ENCODE data around the gene TMC7.
"Not testable (repeated sequence)": the region's sequence is repeated elsewhere in the genome, so short reads cannot be mapped to it uniquely, and the experiment has no call there.

The TMC7 gene

DNA sequence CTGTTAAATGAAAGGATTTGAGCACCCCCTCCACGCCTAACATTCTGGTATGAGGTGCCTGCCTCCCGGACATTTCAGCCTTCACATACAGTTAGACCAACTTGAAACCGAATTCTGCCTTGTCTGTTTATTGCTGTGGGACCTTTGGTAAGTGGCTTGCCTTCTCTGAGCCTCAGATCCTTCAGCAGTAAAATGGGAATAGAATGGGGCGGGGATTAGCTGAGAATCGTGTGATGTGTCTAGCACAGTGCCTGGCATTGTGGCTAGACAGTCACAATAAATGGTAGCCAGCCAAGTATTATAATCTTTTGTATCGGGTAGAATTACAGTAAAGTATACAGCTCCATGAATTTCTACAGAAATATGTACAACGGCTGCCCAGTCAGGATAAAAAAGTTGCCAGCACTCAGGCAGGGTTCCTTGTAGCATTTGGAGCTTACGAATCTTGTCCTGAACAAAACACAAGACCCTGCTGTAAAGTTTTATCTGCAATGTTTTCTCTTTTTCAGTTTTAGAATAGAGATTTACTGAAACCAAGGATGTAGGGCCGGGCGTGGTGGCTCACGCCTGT lies 786 bp downstream of the TMC7 start:
- DNase-seq: no peak

GRCh38 chr16:18985256-18985655 lies 1.5 kb downstream of the TMC7 start:
- DNase-seq: not testable (repeated sequence)

DNA sequence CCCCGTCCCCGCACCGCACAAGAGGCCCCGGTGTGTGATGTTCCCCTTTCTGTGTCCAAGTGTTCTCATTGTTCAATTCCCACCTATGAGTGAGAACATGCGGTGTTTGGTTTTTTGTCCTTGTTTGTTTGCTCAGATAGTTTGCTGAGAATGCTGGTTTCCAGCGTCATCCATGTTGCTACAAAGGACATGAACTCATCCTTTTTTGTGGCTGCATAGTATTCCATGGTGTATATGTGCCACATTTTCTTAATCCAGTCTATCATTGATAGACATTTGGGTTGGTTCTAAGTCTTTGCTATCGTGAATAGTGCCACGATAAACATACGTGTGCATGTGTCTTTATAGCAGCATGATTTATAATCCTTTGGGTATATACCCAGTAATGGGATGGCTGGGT lies 8.0 kb downstream of the TMC7 start:
- DNase-seq: not testable (repeated sequence)

- not testable (repeated sequence) for DNase-seq
These were observed 9.8 kb downstream of the TMC7 start for GRCh38 chr16:18993531-18993930.

- DNase-seq: not testable (repeated sequence)
These were observed 10.4 kb downstream of the TMC7 start for GRCh38 chr16:18994181-18994580.

DNA sequence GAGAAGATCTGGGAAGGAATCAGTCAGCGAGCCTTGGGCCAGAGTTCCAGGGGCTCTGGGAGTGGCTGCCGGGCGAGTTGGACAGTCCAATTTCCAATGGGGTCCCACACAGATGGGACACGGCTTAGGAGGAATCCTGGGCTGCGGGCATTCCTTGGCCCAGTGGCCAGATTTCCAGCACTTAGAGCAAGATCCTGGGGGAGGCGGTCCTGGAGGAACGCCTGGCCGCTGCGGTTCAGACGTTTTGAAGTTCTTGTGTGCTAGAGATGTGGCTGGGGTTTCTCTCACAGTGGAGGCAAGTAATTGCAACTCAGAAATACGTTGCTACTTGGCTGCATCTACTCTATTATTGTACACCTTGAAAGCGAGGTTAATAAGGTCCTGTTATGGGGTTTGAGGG lies 11.7 kb downstream of the TMC7 start:
- DNase-seq: not testable (repeated sequence)

DNA sequence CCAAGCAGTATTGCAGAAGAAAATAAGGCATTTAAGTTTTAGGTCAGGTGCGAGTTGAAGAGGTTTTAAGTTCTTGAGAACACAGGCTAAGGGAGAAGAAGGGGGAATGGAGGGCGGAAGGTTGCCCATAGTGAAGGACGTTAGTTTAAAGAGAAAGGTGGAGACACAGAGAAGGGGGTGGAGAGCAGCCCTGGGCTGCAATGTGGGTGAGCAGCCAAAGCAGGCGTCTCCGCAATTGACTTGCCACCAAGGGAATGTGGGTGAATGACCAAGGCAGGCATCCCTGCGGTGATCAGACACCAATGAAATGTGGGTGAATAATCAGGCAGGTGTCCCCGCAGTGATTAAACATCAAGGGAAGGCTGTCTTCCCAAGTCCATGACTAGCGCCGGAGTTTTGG lies 12.8 kb downstream of the TMC7 start:
- DNase-seq: not testable (repeated sequence)

- DNase-seq: not testable (repeated sequence)
These were observed 13.3 kb downstream of the TMC7 start for GRCh38 chr16:18997001-18997400.

DNA sequence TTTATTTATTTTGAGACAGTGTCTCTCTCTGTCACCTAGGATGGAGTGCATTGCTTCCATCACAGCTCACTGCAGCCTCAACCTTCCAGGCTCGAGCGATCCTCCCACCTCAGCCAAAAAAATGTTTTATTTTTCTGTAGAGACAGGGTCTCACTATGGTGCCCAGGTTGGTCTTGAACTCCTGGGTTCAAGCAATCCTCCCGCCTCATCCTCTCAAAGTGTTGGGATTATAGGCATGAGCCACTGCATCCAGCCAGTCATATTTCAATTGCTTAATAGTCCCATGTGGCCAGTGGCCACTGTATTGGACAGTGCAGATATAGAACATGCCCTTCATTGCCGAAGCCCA lies 15.3 kb downstream of the TMC7 start:
- no peak for DNase-seq

DNA sequence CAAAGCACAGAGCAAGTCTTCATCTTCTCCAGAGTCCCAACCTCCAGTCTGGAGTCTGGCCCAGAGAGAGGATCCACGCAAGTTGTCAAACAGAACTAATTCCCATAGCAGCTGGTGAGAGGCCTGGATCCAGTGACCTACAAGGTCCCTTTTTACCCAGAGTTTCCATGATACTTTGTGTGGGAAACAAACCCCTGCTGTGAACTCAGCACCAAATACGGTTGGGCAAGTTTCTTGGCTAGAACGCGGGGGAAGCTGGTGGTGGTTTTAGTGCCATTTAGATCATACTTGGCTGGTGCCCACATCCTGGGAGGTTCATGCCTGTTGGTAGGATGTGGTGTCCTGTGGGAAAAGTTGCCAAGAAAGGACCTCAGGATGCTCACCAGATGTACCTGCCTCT lies 18.1 kb downstream of the TMC7 start:
- DNase-seq: no peak

- DNase-seq: no peak
These were observed 20.2 kb downstream of the TMC7 start for GRCh38 chr16:19003935-19004334.

- DNase-seq: no peak
These were observed 22.1 kb downstream of the TMC7 start for GRCh38 chr16:19005561-19006445.

GRCh38 chr16:19006446-19007315 lies 22.9 kb downstream of the TMC7 start:
- DNase-seq: no peak

GRCh38 chr16:19008245-19009169 lies 24.8 kb downstream of the TMC7 start:
- DNase-seq: no peak

DNA sequence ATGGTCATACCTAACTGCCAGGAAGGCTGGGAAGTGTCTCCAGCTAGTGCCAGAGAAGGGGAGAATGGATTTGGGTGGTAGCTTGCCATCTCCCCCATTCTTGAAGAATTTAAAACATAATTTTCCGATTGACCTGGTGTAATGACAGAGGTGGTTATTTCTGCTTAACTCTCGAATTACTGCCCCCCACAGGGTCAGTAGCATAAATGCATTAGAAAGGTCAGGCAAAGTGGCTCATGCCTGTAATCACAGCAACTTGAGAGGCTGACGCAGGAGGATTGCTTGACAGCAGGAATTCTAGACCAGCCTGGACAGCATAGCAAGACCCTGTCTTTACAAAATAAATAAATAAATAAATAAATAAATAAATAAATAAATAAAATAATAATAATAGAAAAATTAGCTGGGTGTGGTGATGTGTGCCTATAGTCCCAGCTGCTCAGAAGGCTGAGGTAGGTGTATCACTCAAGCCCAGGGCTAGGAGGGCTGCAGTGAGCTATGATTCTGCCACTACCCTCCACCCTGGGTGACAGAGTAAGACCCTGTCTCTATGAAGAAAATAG lies 27.5 kb downstream of the TMC7 start:
- DNase-seq: no peak

- DNase-seq: no peak
These were observed 30.7 kb downstream of the TMC7 start for GRCh38 chr16:19014461-19014860.

- DNase-seq: no peak
These were observed 33.4 kb downstream of the TMC7 start for GRCh38 chr16:19017179-19017578.

- DNase-seq: no peak
These were observed 37.0 kb downstream of the TMC7 start for GRCh38 chr16:19020689-19021088.

- no peak for DNase-seq
These were observed 38.0 kb downstream of the TMC7 start for GRCh38 chr16:19021747-19022146.

DNA sequence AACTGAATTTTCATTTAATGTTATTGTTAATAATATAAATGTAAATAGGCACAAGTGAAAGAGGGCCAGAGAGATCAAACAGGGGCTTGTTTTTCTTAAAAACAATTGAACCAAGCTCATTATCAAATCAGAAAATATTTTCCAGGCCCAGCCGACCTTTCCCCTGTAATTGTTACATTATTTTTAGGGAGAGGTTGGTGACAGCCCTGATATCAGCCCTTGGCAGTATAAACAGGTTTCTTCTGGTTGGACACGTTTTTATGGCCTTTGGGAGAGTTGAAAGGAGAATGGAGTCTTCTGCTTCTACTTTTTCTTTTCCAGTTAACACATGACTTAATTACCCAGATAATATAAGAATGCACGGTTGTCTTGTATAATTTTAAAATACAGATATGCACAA lies 43.7 kb downstream of the TMC7 start:
- DNase-seq: no peak

GRCh38 chr16:19029980-19030379 lies 46.2 kb downstream of the TMC7 start:
- DNase-seq: no peak

DNA sequence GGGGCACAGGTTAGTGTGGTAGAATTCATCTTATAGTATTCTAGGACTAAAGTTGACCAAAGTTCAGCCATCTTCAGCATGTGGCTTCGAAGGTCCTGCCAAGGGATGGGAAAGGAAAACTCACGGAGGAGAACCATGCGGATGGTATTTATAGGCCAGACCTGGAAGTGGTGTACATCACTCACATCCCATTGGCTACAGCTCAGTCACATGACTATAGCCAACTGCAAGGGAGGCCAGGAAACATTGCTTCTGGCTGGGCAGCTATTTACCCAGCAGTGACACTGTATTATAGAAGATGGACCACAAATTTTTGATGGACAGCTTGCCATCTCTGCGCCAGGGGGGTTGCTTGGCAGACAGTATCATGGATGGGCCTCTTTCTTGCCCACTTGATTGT lies 48.0 kb downstream of the TMC7 start:
- no peak for DNase-seq
